Prostate gland (tissue), 2 donors: Measurements from ENCODE around the gene CLEC16A. TPM values are rescaled to one million over a fixed set of nuclear protein-coding genes. Genes with fewer than 3 reads are reported as not detected.
A peak's percentile ranks its signal among the peaks of the same experiment; 100 is the strongest.

Source experiments
- DNase-seq: peaks from one replicate; pipeline ENCODE4 v3.0.0-alpha.2; 2019; ENCODE audit warnings: low spot score
- H3K27ac ChIP-seq, 2 donors: fragments of 200-600 bp; sonication (generic); 2 replicates each; pipeline ENCODE4 v1.5.1; 2017 to 2019
- H3K27me3 ChIP-seq: fragments of 200-600 bp; sonication (generic); replicated peaks from 2 replicates; pipeline ENCODE4 v1.5.1; 2019; ENCODE audit not compliant: insufficient read depth
- H3K36me3 ChIP-seq, 2 donors: fragments of 200-600 bp; sonication (generic); 1 replicate in 1 of 2; 2 replicates in 1 of 2; pipeline versions ENCODE4 v1.5.1 to v1.8.1; 2017 to 2019
- H3K4me1 ChIP-seq: fragments of 200-600 bp; sonication (generic); replicated peaks from 2 replicates; pipeline ENCODE4 v1.5.1; 2019
- H3K4me3 ChIP-seq, 2 donors: fragments of 200-600 bp; sonication (generic); 2 replicates each; pipeline ENCODE4 v1.5.1; 2017 to 2019
- H3K9me3 ChIP-seq: fragments of 200-600 bp; sonication (generic); 2 replicates; pipeline ENCODE4 v1.5.1; 2017
- POLR2A ChIP-seq: fragments of 450-650 bp; IDR thresholded peaks from one replicate; pipeline ENCODE4 v1.6.1; 2016; ENCODE audit warnings: antibody characterized with exemption, mild to moderate bottlenecking
- POLR2AphosphoS5 ChIP-seq: sonication (generic); formaldehyde crosslinking; IDR thresholded peaks from one replicate; pipeline ENCODE4 v1.6.1; 2017; ENCODE audit warnings: antibody characterized with exemption
- WGBS: methylation state at CpG from one replicate; pipeline ENCODE4 v1.1.5; 2018; 5-methylcytosine and 5-hydroxymethylcytosine counted together
- intact Hi-C: fragments of 100-400 bp; cut with DNase I; formaldehyde crosslinking; loops from one replicate; pipeline ENCODE4 v1.14.2; 2022
- total RNA-seq, 2 donors: library from RNA; depleted of rRNA; stranded (reverse); fragments of >200 nt; gene quantifications; one replicate each; pipeline ENCODE4 v1.1.0, GENCODE V29; 2016
- TF ChIP-seq, protein P1 (sequence below), 4 experiments: fragments of 200-600 bp in 2 of 4; fragments of 450-650 bp in 2 of 4; sonication (generic) in 2 of 4; IDR thresholded peaks; 1 replicate in 3 of 4; 2 replicates in 1 of 4; pipeline ENCODE4 v1.5.1; 2016 to 2019; ENCODE audit warnings: antibody characterized with exemption in 4 of 4, mild to moderate bottlenecking in 2 of 4, moderate library complexity in 2 of 4

CLEC16A gene
- total RNA-seq, 2 donors from 2014 or later: 26.1 to 52.2 TPM

- no peak for DNase-seq
- TF ChIP-seq, protein P1, sequence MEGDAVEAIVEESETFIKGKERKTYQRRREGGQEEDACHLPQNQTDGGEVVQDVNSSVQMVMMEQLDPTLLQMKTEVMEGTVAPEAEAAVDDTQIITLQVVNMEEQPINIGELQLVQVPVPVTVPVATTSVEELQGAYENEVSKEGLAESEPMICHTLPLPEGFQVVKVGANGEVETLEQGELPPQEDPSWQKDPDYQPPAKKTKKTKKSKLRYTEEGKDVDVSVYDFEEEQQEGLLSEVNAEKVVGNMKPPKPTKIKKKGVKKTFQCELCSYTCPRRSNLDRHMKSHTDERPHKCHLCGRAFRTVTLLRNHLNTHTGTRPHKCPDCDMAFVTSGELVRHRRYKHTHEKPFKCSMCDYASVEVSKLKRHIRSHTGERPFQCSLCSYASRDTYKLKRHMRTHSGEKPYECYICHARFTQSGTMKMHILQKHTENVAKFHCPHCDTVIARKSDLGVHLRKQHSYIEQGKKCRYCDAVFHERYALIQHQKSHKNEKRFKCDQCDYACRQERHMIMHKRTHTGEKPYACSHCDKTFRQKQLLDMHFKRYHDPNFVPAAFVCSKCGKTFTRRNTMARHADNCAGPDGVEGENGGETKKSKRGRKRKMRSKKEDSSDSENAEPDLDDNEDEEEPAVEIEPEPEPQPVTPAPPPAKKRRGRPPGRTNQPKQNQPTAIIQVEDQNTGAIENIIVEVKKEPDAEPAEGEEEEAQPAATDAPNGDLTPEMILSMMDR (IDR thresholded peaks at IDR 0.05): no peak
- TF ChIP-seq POLR2A: no peak
- no peak for TF ChIP-seq POLR2AphosphoS5
- no peaks in the 10 kb centered on the region for H3K4me1 ChIP-seq
- no peak overlapping the region for H3K27ac ChIP-seq
- H3K27me3 ChIP-seq: no peaks in the 10 kb centered on the region
- H3K36me3 ChIP-seq: no peaks in the 10 kb centered on the region
- no peak overlapping the region for H3K4me3 ChIP-seq
- H3K9me3 ChIP-seq: no peaks in the 10 kb centered on the region
- WGBS: 69% methylated on average over 3 of the region's 3 CpGs
- intact Hi-C loops: no loop called here
These were observed 72.2 kb downstream of the CLEC16A start for GRCh38 chr16:11016524-11016988.

GRCh38 chr16:11016993-11017392 lies 72.6 kb downstream of the CLEC16A start:
- intact Hi-C loops: no loop called here
- peak; percentile 19 for DNase-seq

GRCh38 chr16:11017499-11017898 lies 73.1 kb downstream of the CLEC16A start:
- Histone ChIP-seq H3K36me3 (no peaks in the 10 kb centered on the region), H3K4me1 (no peaks in the 10 kb centered on the region), H3K4me3 (no peak overlapping the region), H3K27ac (no peak overlapping the region), H3K9me3 (no peaks in the 10 kb centered on the region), H3K27me3 (no peaks in the 10 kb centered on the region)
- intact Hi-C loops: no loop called here
- 80% methylated on average over 2 of the region's 2 CpGs for WGBS
- TF ChIP-seq POLR2AphosphoS5 (no peak), POLR2A (no peak)
- TF ChIP-seq, protein P1 (IDR thresholded peaks at IDR 0.05): no peak
- no peak for DNase-seq

More at GRCh38 chr16:11016993-11017392, 72.6 kb downstream of the CLEC16A start:
- no peaks in the 10 kb centered on the region for H3K36me3 ChIP-seq
- H3K27me3 ChIP-seq: no peaks in the 10 kb centered on the region
- WGBS: 41% methylated on average over 9 of the region's 9 CpGs
- H3K27ac ChIP-seq: no peak overlapping the region
- H3K4me3 ChIP-seq: no peak overlapping the region
- H3K9me3 ChIP-seq: no peaks in the 10 kb centered on the region
- TF ChIP-seq POLR2A (no peak), POLR2AphosphoS5 (no peak)
- TF ChIP-seq, protein P1 (IDR thresholded peaks at IDR 0.05): no peak
- no peaks in the 10 kb centered on the region for H3K4me1 ChIP-seq

DNA sequence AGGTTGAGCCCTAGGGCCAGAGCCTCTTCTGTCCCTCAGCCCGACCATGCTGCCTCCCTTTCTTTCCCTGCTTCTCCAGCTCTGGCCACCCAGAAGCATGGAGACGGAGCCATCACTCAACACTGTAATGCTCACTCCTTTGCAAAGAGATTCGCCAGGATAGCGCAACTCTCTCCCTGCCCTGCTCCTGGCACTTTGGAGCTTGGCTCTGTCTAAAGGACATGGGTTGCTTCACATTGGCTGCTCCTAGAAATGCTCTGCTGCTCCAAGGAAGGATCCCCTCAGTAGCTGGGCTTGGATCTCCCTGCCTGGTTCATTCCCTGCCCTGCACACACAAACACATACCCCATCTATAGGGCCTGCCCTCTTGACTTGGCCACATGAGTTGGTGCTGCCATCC lies 76.0 kb downstream of the CLEC16A start:
- Histone ChIP-seq H3K27ac (no peak overlapping the region), H3K36me3 (no peaks in the 10 kb centered on the region), H3K27me3 (no peaks in the 10 kb centered on the region), H3K4me3 (no peak overlapping the region), H3K9me3 (no peaks in the 10 kb centered on the region), H3K4me1 (no peaks in the 10 kb centered on the region)
- intact Hi-C loops: no loop called here
- WGBS: 97% methylated on average over 4 of the region's 4 CpGs
- TF ChIP-seq, protein P1 (IDR thresholded peaks at IDR 0.05): no peak
- TF ChIP-seq POLR2A (no peak), POLR2AphosphoS5 (no peak)
- DNase-seq: no peak

DNA sequence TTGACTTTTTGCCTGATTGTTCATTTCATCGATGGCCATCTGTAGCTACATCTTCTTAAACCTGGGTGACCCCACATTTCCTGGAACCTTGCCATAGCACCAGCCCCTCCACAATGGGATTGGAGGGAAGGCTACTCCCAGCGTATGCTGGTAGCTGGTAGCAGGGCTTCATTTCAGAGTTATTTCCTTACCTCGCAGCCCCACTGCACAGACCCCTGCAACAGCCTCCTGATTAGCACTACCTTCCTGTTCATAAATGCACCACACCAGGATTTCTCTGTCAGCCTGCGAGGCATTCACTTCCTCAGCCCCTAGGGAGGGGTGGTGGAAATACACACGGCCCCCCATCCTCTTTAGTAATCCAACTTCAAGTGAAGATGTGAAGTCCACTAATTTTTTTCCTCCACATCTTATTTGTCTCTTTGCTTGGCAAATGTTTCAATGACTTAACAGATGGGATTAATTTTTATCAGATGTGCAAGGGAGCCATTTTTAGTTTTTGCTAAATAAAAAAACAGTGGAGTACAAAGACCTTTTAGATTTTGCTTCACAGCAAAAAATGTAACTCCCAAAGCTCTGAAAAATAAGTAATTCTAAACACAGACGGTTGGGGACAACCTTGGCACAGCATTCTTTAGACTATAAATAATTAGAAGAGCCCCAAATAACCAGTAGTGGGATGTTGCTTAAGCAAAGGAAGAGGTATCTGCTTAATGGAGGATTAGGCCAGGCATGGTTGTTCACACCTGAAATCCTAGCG lies 76.6 kb downstream of the CLEC16A start:
- intact Hi-C loops: no loop called here
- no peak for DNase-seq
- H3K4me1 ChIP-seq: no peaks in the 10 kb centered on the region
- no peaks in the 10 kb centered on the region for H3K9me3 ChIP-seq
- no peaks in the 10 kb centered on the region for H3K36me3 ChIP-seq
- no peaks in the 10 kb centered on the region for H3K27me3 ChIP-seq
- no peak overlapping the region for H3K27ac ChIP-seq
- H3K4me3 ChIP-seq: no peak overlapping the region
- TF ChIP-seq, protein P1 (IDR thresholded peaks at IDR 0.05): no peak
- TF ChIP-seq POLR2AphosphoS5 (no peak), POLR2A (no peak)
- 75% methylated on average over 7 of the region's 7 CpGs for WGBS
